ENCODE data around the gene SRBD1.

The SRBD1 gene, protein sequence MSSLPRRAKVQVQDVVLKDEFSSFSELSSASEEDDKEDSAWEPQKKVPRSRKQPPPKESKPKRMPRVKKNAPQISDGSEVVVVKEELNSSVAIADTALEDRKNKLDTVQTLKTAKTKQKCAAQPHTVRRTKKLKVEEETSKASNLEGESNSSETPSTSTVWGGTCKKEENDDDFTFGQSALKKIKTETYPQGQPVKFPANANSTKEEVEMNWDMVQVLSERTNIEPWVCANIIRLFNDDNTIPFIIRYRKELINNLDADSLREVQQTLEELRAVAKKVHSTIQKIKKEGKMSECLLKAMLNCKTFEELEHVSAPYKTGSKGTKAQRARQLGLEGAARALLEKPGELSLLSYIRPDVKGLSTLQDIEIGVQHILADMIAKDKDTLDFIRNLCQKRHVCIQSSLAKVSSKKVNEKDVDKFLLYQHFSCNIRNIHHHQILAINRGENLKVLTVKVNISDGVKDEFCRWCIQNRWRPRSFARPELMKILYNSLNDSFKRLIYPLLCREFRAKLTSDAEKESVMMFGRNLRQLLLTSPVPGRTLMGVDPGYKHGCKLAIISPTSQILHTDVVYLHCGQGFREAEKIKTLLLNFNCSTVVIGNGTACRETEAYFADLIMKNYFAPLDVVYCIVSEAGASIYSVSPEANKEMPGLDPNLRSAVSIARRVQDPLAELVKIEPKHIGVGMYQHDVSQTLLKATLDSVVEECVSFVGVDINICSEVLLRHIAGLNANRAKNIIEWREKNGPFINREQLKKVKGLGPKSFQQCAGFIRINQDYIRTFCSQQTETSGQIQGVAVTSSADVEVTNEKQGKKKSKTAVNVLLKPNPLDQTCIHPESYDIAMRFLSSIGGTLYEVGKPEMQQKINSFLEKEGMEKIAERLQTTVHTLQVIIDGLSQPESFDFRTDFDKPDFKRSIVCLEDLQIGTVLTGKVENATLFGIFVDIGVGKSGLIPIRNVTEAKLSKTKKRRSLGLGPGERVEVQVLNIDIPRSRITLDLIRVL

DNA sequence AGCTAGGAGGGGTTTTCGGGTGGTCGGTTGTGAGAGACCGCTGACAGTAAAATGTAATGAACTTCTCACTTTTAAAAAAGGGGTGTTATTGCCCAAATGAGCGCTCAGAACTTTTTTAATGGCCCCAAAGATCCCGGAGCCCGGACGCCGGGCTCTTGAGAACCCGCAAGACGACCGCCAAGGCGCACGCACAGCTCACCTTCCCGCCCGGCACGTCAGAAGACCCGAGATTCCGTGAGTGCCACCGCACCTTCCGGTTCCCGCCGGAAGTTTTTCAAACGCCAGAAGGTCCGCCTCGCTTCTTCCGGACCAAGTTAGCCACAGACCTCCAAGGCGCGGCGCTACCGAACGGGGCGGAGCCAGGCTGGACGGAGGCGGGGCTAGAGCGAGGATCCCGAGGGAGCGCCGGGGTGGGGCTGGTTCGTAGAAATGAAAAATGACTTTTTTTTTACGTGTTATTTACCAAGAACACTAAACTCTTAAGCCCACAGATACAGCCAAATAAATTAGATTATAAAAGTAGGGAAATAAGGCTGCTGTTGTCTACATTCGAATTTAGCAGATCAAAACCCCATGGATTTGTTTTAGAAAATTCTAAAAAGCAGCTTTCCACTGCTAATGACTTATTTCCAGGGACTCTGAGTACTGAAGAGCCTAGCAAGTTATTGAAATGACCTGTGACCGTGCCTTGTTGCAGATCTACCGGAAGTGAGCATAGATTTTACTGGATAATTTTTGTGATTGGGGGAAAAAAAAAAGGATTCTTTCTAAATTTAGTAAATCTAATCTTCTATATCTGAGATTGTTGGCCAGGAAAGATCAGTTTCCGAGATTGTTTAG is at the start of gene SRBD1:
Gene SRBD1, minus strand, starts transcription at position 248 of the 840 bp plus-strand sequence. CDS start 5,826 bp downstream, outside the sequence.
- peak; percentile 97 for DNase-seq

DNA sequence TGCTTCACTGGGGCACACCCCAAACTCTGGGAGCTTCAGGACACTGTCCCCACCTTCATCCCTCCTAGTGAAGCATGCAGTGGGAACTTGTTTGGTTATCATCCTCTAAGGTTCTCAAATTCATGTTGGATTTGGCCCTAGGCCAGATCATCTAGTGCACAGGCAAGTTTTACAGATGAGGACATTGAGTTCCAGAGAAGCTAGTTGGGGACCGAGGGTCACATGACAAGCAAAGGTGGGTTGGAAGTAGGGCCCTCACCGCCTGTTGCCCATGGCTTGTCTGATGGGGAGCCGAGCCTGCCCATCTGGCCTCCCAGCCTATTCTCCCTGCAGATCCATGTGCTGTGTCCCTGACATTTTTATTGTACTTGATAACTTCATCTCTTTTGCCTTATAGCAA is 43.2 kb upstream of the SRBD1 start:
- no peak for DNase-seq

DNA sequence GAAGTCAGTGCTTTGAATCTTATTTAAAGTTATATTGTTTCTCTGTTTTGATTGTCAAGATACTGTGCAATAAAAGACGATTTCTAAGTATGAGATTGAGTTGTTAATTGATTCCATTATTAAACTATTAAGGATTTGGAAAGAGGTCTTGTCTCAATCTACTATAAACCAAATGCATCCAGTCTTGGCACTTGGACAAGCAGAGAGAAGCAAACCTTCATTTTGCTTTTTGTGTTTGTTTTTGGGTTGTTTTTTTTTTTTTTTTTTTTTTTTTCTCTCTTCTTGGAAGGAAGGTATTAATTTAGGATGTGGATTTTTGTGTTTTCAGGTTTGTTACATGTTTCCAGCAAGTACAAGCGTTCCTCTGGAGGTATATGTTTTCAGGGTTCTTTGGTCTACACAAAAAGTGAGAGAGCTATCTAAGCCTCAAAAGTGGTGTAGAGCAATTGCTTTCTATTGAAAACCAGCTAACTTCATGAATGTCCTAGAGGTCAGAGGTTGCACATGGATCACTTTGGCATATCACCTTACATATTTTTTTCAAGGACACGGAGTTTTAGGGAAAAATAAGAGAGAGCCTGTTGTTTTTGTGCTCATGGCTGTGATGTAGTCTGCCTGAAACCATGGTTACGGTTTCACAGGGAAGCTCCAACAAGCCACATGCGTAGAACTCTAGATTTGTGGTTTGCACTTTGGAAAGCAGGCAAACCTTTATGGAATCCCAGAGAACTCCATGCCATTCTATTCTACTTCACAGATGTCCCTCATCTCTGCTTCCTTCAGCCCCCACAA is 42.3 kb upstream of the SRBD1 start:
- DNase-seq = no peak

DNA sequence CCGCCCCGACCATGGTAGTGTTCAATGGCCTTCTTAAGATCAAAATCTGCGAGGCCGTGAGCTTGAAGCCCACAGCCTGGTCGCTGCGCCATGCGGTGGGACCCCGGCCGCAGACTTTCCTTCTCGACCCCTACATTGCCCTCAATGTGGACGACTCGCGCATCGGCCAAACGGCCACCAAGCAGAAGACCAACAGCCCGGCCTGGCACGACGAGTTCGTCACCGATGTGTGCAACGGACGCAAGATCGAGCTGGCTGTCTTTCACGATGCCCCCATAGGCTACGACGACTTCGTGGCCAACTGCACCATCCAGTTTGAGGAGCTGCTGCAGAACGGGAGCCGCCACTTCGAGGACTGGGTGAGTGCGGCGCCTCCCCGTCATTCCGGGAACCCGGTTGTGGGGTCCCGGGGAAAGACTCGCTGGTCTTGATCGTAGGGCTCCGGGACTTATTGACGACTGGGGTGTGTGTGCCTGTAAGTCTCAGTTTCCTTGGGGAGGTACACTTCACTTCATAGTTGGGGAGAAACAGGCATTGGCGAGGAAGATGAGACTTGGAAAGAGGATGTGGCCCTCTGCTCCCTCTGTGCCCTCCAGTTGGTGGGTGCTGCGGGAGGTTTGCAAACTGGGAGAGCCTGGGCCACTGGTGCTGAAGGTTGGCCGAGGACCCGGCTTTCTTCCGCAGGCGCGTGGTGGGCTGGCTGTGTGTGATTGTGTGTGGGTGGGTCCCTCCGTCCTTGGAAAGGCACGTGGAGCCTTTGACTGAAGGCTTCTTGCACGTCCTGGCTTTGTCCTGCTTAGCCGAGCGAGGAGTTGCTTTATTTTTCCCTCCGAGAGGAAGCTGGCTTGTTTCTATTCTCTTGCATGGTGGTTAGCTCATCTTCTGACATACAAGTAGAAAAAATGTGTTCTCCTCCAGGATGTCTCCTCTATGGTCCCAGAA is 41.3 kb upstream of the SRBD1 start:
- peak; percentile 13 for DNase-seq

DNA sequence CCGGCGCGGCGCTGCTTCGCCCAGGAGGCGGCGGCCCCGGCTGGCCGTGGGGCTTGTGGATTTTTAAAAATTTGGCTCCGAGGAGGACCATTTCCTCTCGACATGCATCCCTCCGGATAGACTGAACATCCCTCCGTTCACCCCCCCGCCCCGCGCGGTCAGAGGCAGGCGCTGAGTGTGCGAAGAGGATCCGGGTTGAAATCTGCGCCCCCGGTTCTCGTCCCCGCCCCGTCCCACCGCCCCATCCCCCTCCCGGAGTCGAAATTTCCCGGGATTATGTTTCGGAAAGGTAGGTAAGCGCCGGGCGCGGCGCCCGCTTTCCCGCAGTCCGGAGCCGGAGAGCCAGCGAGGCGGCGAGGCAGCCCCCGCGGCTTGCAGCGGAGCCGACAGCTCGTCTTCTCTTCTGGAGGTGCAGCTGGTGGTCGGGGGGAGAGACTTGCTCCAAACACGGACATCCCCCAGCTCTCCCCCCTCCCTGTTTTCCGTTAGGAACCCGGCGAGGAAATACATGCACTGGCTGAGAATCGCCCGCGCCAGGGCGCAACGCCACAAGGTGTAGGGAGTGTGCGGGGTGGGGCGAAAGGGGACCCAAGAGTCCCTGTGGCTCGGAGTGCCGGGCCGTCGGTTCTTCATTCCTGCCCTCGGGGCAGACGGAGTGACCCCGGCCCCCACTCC is 40.5 kb upstream of the SRBD1 start, which contains the start of gene PRKCE:
Gene PRKCE, plus strand, starts transcription at position 261 of the 675 bp plus-strand sequence.
- DNase-seq = peak; percentile 56

DNA sequence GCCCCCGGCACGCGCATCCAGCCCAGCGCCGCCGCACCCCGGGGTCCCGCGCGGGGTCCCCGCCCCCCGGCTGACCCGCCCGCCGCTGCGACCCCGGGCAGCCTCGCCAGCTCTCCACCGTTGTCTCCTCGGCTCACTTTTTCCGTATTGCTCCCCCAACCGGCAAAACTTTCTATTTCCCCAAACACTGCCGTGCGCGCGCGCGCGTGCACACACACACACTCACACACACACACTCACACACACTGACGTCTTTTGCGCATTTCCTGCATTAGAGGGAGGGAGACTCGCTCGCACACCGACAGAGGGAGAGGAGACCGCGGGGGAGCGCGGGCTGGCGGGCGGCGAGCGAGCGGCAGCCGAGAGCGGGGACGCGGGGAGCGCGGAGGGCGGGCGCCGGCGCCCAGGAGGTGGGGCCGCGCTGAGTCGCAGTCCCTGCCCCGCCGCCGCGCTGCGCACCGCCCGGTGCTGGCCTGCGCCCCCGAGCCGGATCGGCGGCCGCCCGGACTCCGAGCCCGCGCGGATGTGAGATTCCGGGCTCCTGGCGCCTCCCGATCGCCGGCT is 39.9 kb upstream of the SRBD1 start:
- peak; percentile 93 for DNase-seq

DNA sequence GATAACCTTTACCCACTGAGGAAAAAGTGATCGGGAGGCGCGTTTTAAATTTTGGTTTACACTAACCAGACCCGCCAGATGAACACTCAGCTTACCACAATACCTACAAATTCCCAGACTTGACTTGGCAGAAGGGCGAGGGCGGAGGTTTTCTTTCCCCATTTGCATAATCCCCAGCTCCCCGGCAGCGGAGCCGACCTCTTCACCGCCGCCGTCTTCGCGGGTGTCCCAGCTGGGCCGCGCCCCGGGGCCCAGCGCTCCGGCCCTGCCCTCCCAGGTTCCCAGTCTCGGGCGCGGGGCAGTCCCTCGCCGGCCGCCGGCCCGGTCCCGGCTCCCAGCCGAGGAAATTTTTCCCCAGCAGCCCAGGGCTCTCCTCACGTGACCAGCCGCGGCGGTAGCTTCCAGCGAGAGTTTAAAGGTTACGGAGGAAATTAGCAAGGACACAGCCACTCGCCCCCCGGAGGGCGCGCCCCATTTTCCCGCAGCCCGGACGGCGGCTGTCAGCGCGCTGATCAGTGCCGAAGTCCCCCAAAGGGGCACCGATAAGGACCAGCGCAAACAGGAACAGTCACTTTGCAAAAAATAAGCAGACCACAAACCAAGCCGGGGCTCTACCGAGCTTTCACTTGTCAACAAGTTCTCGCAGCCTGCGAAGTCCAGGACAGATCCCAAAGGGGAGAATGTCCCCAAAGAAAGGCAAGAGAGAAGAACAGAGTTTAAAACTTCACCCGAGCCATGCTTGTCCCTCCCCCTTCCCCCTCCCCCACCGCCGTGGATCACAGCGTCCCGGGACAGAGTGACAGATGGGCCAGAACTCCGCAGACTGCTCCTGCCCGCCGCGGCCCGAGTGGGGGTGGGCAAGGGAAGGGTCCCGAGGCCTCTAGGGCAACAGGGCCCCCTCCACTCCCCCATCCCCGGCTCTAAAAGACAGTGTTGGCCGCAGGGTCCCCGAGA is 39.1 kb upstream of the SRBD1 start:
- DNase-seq = peak; percentile 49

DNA sequence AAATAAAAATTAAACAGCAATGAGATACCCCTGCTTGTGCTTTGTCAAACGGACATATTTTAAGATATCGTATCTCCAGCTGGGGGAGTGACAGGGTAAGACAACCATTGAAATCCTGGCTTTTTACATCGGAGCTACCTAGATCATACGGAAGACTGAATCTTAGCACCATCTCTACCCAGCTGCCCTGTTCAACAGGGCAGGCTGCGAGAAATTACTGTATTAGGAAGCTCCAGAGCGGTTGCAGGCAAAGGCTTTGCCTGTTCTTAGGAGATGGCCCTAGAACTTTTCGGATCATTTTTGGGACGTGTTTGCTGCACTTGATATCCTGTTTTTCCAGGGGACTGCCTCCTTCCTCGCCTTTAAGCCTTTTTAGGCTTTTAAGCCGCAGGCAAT is 38.4 kb upstream of the SRBD1 start:
- no peak for DNase-seq

DNA sequence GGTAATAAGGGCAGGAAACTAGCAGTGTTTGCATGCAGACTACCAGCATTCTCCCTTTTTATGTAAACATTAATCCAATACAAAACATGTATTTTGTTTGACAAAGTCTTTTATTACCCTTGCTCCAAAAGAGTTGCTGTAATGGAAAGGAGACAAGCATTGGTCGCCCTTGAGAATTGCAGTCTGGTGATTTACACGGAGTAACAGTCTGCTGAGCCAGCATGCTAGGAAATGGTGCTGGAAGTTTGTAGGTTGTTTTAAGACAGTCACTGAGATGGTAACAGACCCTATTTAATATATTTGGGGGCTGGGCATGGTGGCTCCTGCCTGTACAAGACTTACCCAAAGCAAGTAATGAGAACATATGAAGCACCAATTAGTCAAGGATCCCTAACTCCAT is 37.6 kb upstream of the SRBD1 start:
- no peak for DNase-seq

DNA sequence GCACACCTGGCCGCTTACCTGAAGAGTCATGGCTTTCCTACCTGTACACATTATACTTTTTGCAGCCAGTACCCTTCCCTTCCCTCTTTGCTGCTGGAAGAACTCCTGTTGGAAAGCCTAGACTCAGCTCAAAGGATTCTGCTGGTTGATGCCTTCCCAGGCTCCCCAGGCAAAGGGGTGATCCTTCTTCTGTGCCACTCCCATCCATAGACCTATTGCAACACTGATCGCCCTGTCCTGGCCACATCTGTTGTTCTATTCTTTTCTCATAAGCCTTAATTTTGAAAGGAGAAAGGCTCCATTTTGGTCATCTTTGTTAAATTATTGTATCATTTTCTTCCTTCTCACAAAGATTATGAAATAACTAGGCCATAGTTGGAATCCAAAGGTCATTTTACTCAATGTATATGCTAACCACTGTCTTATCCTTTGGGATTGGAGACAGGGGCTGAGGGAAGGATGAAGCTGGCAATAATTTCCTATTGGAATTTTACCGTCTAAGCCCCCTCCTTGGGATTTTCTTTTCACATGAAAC is 37.0 kb upstream of the SRBD1 start:
- DNase-seq = no peak

DNA sequence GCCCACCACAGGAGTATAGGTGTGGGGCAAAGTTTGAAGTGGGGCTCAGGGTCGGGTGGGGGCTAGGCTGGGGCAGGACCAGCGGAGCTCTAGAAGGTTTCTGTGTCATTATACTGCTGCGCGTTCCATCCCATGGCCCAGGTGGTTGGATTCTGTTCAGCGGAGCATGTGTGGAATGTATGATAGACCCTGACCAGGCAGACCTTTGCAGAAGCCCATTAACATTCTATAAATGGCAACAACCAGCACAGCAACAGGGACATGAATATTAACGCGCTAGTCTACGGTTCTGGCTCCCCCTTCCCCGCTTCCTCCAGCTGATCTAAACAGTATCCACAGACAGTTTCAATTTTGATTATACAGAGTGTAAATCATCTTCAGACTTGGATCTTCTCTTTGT is 36.3 kb upstream of the SRBD1 start:
- no peak for DNase-seq

DNA sequence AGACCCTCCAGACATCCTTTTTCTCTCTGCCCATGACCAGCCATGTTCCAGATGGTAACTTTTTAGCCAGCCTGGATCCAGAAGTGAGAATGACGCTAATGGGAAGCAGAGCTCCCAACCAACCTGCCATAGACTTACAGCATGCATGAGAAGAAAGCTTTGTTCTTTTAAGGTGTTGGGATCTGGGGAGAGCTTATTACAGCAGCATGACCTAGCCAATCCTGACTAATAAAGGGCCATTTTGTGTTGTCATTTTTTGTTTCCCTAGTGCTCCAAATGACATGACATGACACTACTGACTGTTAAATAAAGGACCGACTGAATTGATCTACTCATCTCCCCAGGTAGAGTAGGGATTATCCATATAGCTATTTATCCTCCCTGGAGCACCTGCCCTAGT is 35.2 kb upstream of the SRBD1 start:
- DNase-seq = no peak

DNA sequence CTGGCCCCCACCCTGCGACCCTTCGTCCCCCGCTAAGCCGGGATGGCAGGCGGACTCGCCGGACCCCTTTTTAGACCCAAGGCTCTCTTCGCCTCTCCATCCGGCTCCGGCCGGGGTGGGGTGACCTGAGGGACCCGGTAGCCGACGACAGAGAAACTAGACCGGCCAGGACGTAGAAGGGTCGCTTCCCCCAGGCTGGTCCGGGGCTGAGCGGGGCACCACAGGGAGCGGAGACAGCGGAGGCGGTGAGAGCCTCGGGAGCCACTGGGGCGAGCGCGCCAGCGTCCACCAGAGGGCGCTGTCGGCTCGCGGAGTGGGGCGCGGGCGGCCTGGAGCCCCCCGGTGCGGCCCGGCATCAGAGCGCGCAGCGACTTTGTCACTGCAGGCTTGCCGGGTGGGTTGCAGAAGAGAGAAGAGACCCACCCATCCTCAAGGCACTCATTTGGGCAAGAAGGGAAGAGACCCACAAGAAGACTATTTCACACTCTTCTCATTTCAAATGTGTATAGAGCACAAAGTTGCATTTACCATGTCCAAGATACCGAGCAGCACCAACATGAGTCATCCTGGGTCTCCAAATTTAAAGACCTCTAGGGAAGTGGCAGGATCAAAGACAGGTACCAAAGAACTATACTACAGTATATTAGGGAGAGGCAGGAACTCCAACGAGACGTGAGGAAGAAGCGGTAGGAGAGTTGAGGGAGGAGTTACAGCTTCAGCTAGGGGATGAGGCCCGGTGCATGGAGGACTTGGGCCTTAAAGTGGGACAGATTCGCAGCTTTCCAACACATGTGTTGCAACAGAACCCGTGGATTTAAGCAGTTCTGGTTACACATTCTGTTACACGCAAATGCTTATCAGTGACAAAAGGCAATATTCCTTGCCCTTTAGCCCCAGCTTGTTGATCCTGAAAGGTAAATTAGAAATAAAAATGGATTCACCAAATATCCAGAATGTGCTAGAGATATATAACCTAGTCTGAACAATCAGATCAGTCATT is 32.8 kb upstream of the SRBD1 start:
- DNase-seq = peak; percentile 79

DNA sequence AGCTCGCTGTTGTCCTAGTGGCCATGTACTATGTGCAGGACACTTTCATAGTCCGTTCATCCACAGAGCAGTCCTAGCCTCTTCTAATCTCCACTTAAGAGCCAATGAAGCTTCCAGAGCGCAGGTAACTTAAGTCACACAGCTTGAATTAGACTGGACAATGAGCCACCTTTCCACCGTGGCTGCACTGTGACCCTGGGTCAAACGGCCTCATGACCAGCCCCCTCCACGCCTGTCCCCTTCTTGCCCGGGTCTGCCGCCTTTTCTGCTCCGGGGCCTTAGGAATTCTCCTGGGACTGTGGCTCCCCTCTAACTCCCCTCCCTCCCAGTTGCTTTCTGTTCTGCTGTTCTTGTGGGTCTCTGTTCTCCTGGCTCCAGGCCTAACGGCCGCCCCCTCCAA is 32.0 kb upstream of the SRBD1 start:
- no peak for DNase-seq

DNA sequence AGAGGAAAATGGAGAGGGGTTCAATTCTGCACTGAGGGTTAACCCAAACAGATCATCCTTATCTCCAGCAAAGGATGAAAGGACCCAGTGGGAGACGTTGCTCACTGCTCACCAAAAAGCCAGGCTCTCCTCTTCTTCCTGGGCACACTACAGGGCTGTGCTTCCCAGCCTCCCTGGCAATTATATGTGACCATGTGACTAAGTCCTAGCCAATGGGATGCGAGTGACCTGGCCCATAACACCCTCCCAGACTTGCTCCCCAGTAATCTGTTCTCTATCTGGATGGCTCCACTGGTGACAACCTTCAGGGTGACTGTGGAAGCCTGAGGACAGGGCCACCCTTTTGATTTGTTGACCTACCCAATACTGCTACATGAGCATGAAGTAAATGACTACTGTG is 29.5 kb upstream of the SRBD1 start:
- DNase-seq = no peak

DNA sequence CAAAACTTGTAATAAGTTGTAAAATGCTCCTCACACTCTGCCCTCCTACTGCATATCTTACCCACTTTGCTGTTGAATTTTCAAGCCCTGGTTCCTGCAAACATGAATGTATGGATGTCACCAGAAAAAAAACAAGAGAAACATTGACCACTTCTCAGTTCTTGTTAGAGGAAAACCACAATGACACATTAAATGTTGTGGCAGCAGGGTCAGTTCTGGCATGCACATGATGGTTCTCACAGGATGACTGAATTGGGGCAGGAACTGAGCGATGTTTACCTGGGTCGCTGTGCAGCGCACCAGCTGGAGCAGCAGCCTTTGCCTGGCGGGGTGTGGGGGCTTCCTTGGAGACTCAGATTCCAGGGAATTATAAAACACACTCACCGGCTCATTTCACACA is 26.4 kb upstream of the SRBD1 start:
- DNase-seq = peak; percentile 39

DNA sequence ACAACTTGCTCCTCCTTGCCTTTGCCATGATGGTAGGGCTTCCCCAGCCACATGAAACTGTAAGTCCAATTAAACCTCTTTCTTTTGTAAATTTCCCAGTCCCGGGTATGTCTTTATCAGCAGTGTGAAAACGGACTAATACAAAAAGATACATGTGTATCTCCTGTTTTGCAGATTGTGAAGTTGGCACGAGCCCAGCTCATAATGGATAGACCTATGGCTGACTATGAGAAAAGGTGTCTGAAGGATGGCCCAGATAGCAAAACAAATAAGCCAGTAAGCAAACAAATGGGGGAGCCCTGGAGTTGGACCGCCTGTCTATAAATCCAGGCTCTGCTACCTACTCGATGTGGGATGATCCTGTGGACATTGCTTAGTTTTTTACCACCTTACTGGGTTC is 24.9 kb upstream of the SRBD1 start:
- DNase-seq = no peak
